Vagina (tissue), 2 donors: ENCODE measurements around the gene RYR3.

Experiments
- POLR2A ChIP-seq, 2 donors: fragments of 450-650 bp; IDR thresholded peaks; one replicate each; pipeline ENCODE4 v1.6.1; 2017; ENCODE audit warnings: antibody characterized with exemption in 2 of 2, mild to moderate bottlenecking in 2 of 2, moderate library complexity in 2 of 2
- POLR2AphosphoS5 ChIP-seq, 2 donors: sonication (generic); formaldehyde crosslinking; IDR thresholded peaks; one replicate each; pipeline ENCODE4 v1.9.0; 2017; ENCODE audit warnings: antibody characterized with exemption in 2 of 2, mild to moderate bottlenecking in 2 of 2, low read depth in 1 of 2; ENCODE audit not compliant: insufficient read depth in 1 of 2
- TF ChIP-seq, protein P1 (sequence below), 3 experiments: fragments of 450-650 bp in 2 of 3; fragments of 200-600 bp in 1 of 3; sonication (generic) in 1 of 3; IDR thresholded peaks; one replicate each; pipeline ENCODE4 v1.5.1; 2017 to 2019; ENCODE audit warnings: antibody characterized with exemption in 3 of 3, mild to moderate bottlenecking in 2 of 3, moderate library complexity in 2 of 3

DNA sequence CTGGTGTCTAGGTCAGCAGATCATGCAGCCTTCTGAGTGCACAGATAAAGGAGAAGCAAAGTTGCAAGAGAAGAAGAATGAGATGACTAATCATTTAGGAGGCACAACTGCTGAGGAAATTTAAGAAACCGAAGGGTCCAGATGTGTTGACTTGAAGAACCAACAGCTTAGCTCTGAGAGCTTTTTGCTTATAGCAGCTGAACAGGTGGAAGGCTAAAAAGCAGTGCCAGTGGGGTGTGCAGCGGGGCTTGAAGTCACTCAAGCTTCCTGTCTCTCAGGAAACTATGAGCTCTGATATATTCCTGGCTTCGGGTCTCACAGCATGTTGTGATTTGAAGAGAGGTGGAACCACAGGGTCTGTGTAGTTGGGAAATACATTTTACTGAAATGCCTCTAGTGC lies 305.7 kb downstream of the RYR3 start:
- TF ChIP-seq, protein P1, sequence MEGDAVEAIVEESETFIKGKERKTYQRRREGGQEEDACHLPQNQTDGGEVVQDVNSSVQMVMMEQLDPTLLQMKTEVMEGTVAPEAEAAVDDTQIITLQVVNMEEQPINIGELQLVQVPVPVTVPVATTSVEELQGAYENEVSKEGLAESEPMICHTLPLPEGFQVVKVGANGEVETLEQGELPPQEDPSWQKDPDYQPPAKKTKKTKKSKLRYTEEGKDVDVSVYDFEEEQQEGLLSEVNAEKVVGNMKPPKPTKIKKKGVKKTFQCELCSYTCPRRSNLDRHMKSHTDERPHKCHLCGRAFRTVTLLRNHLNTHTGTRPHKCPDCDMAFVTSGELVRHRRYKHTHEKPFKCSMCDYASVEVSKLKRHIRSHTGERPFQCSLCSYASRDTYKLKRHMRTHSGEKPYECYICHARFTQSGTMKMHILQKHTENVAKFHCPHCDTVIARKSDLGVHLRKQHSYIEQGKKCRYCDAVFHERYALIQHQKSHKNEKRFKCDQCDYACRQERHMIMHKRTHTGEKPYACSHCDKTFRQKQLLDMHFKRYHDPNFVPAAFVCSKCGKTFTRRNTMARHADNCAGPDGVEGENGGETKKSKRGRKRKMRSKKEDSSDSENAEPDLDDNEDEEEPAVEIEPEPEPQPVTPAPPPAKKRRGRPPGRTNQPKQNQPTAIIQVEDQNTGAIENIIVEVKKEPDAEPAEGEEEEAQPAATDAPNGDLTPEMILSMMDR (IDR thresholded peaks at IDR 0.05), result no peak
- TF ChIP-seq POLR2AphosphoS5 (IDR thresholded peaks at IDR 0.05; ENCODE audit: insufficient read depth in 1 of 2, low read depth in 1 of 2), result no peak
- TF ChIP-seq POLR2A (IDR thresholded peaks at IDR 0.05), result no peak
